KMS-11 (cell line): Measurements from ENCODE around the gene NOS3.

Experiments used
- H2AFZ ChIP-seq: fragments of 200-600 bp; sonication (generic); 2 replicates; pipeline ENCODE4 v1.6.1; 2016; ENCODE audit warnings: antibody characterized with exemption, mixed run types, low read depth
- H3K27ac ChIP-seq: fragments of 200-600 bp; sonication (generic); 2 replicates; pipeline ENCODE4 v1.6.1; 2016; ENCODE audit warnings: mild to moderate bottlenecking, mixed run types
- H3K27me3 ChIP-seq: fragments of 200-600 bp; sonication (generic); 2 replicates; pipeline ENCODE4 v1.6.1; 2017; ENCODE audit warnings: mild to moderate bottlenecking, low read depth, mixed run types, moderate library complexity; ENCODE audit not compliant: insufficient read depth
- H3K36me3 ChIP-seq: fragments of 200-600 bp; sonication (generic); 2 replicates; pipeline ENCODE4 v1.6.1; 2017; ENCODE audit warnings: mild to moderate bottlenecking, mixed run types; ENCODE audit not compliant: insufficient read depth
- H3K4me1 ChIP-seq: fragments of 200-600 bp; sonication (generic); 2 replicates; pipeline ENCODE4 v1.6.1; 2016; ENCODE audit warnings: mild to moderate bottlenecking, low read depth, mixed run types; ENCODE audit not compliant: poor library complexity, severe bottlenecking
- H3K4me2 ChIP-seq: fragments of 200-600 bp; sonication (generic); 2 replicates; pipeline ENCODE4 v1.7.0; 2016; ENCODE audit warnings: mild to moderate bottlenecking, mixed run types
- H3K4me3 ChIP-seq: fragments of 200-600 bp; sonication (generic); IDR thresholded peaks from 2 replicates; pipeline ENCODE4 v1.6.1; 2017; ENCODE audit warnings: low read depth, low read length, mixed read lengths; ENCODE audit not compliant: insufficient read depth
- H3K79me2 ChIP-seq: fragments of 200-600 bp; sonication (generic); 2 replicates; pipeline ENCODE4 v1.6.1; 2016; ENCODE audit warnings: low read depth, mixed run types; ENCODE audit not compliant: insufficient read depth
- H3K9ac ChIP-seq: fragments of 200-600 bp; sonication (generic); 2 replicates; pipeline ENCODE4 v1.6.1; 2016; ENCODE audit warnings: mild to moderate bottlenecking, mixed run types
- H4K20me1 ChIP-seq: fragments of 200-600 bp; sonication (generic); 2 replicates; pipeline ENCODE4 v1.6.1; 2016; ENCODE audit warnings: mild to moderate bottlenecking, mixed run types; ENCODE audit not compliant: insufficient read depth
- TF ChIP-seq, protein P1 (sequence below): fragments of 200-600 bp; sonication (generic); conservative IDR thresholded peaks from 2 replicates; pipeline ENCODE4 v1.6.1; 2017; ENCODE audit warnings: low read depth, mild to moderate bottlenecking, antibody characterized with exemption, low read length, moderate library complexity, mixed read lengths

NOS3 gene

GRCh38 chr7:151051108-151051507 is 60.3 kb downstream of the NOS3 start:
- H3K27me3 ChIP-seq = peaks cover 13% of the 10 kb centered on the region; the same call in 1 of the 2 replicates
- TF ChIP-seq, protein P1, sequence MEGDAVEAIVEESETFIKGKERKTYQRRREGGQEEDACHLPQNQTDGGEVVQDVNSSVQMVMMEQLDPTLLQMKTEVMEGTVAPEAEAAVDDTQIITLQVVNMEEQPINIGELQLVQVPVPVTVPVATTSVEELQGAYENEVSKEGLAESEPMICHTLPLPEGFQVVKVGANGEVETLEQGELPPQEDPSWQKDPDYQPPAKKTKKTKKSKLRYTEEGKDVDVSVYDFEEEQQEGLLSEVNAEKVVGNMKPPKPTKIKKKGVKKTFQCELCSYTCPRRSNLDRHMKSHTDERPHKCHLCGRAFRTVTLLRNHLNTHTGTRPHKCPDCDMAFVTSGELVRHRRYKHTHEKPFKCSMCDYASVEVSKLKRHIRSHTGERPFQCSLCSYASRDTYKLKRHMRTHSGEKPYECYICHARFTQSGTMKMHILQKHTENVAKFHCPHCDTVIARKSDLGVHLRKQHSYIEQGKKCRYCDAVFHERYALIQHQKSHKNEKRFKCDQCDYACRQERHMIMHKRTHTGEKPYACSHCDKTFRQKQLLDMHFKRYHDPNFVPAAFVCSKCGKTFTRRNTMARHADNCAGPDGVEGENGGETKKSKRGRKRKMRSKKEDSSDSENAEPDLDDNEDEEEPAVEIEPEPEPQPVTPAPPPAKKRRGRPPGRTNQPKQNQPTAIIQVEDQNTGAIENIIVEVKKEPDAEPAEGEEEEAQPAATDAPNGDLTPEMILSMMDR = no peak
- H3K4me3 ChIP-seq = no peak overlapping the region

DNA sequence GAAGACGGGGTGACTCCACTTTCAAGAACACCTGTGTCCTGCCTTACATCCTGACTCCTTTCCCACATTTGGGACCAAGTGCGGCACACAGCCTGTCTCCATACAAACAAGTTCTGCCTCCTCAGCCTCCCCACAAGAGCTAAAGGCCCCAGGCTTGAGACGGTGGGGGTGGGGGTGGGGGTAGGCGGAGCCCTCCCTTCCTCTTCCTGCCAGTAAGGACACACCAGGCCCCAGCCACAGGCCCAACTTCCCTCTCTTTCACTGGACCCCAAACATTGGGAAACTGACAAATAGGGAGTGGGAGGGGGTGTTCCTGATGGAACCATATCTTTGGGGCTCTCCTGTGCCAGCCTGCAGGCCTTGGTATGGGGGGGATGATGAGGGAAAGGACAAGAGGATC is 62.3 kb downstream of the NOS3 start:
- TF ChIP-seq, protein P1 = no peak
- Histone ChIP-seq H3K79me2 (no peaks in the 10 kb centered on the region), H3K4me3 (no peak overlapping the region), H3K9ac (no peak overlapping the region), H3K27ac (no peak overlapping the region), H3K4me2 (no peak overlapping the region), H3K27me3 (peaks cover 13% of the 10 kb centered on the region; the same call in 1 of the 2 replicates), H3K4me1 (no peaks in the 10 kb centered on the region), H3K36me3 (no peaks in the 10 kb centered on the region), H4K20me1 (no peaks in the 10 kb centered on the region), H2AFZ (no peak overlapping the region)

More at GRCh38 chr7:151051108-151051507, 60.3 kb downstream of the NOS3 start:
- no peaks in the 10 kb centered on the region for H3K36me3 ChIP-seq
- no peaks in the 10 kb centered on the region for H4K20me1 ChIP-seq
- no peak overlapping the region for H3K9ac ChIP-seq
- no peaks in the 10 kb centered on the region for H3K79me2 ChIP-seq
- no peaks in the 10 kb centered on the region for H3K4me1 ChIP-seq
- H3K4me2 ChIP-seq = no peak overlapping the region
- no peak overlapping the region for H2AFZ ChIP-seq
- H3K27ac ChIP-seq = no peak overlapping the region

DNA sequence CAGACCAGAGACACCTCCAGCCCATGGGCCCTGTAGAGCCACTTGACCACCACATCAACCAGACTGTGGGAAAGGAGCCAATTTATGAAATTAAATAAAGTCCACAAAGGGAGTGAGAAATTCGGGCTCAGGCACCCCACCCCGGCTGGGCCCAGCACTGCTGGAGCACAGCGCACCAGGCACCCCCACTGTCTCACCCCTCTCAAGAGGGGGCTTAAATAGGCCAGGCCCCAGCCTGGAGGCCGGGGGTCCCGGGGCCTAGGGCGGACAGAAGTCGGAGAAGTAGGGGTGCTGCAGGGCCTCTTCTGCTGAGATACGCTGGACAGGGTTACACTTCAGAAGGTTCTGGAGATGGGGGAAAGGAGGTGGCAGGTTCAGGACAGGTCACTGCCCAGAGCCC is 62.9 kb downstream of the NOS3 start:
- peaks cover 13% of the 10 kb centered on the region; the same call in 1 of the 2 replicates for H3K27me3 ChIP-seq
- H4K20me1 ChIP-seq = no peaks in the 10 kb centered on the region
- H3K4me2 ChIP-seq = no peak overlapping the region
- no peaks in the 10 kb centered on the region for H3K79me2 ChIP-seq
- H2AFZ ChIP-seq = no peak overlapping the region
- no peak overlapping the region for H3K4me3 ChIP-seq
- H3K9ac ChIP-seq = no peak overlapping the region
- no peak overlapping the region for H3K27ac ChIP-seq
- H3K4me1 ChIP-seq = peaks cover under 1% of the 10 kb centered on the region
- no peaks in the 10 kb centered on the region for H3K36me3 ChIP-seq
- TF ChIP-seq, protein P1 = no peak

- Histone ChIP-seq H3K4me1 (peaks cover 11% of the 10 kb centered on the region), H3K27ac (no peak overlapping the region), H4K20me1 (no peaks in the 10 kb centered on the region), H3K79me2 (peaks cover 12% of the 10 kb centered on the region; the same call in 1 of the 2 replicates), H3K4me2 (no peak overlapping the region; the same call in 1 of the 2 replicates), H3K9ac (no peak overlapping the region), H3K27me3 (no peaks in the 10 kb centered on the region), H2AFZ (no peak overlapping the region), H3K4me3 (no peak overlapping the region), H3K36me3 (no peaks in the 10 kb centered on the region)
- TF ChIP-seq, protein P1 = no peak
These were observed 65.5 kb downstream of the NOS3 start for GRCh38 chr7:151056283-151056665.
